Activated naive CD4-positive, alpha-beta T cell treated with anti-CD3 and anti-CD28 coated beads, Interleukin-2, amount 10 ng/mL, durations not matched to agents 7 days and 5 days (primary cell): ENCODE results near the gene PCK2.

ENCODE experiments used
- CTCF ChIA-PET: fragments of 350-600 bp; sonication (Branson Sonifier 250); formaldehyde crosslinking; loops from one replicate; lab custom pipeline; 2021; ENCODE audit warnings: antibody characterized with exemption; lab: Charles Lee
- DNase-seq: peaks from one replicate; pipeline ENCODE4 v3.0.0-alpha.2; 2020
- H3K27ac Mint-ChIP-seq: one replicate; pipeline ENCODE4 v1.8.0; 2021; ENCODE audit warnings: mild to moderate bottlenecking, moderate library complexity, mixed read lengths
- H3K27me3 Mint-ChIP-seq: one replicate; pipeline ENCODE4 v1.8.0; 2021; ENCODE audit warnings: mild to moderate bottlenecking, mixed read lengths
- H3K36me3 Mint-ChIP-seq: one replicate; pipeline ENCODE4 v1.8.0; 2021; ENCODE audit warnings: mixed read lengths
- H3K4me1 Mint-ChIP-seq: one replicate; pipeline ENCODE4 v1.8.0; 2021; ENCODE audit warnings: mixed read lengths
- H3K4me3 Mint-ChIP-seq: one replicate; pipeline ENCODE4 v1.8.0; 2021; ENCODE audit warnings: mild to moderate bottlenecking, moderate library complexity, mixed read lengths
- H3K9me3 Mint-ChIP-seq: one replicate; pipeline ENCODE4 v1.8.0; 2021; ENCODE audit warnings: mixed read lengths

PCK2 gene

GRCh38 chr14:24066496-24067132 is 27.5 kb upstream of the PCK2 start:
- Mint-ChIP-seq H3K9me3 (no peaks in the 10 kb centered on the region), H3K36me3 (no peaks in the 10 kb centered on the region), H3K27me3 (peaks cover 53% of the 10 kb centered on the region), H3K4me1 (no peaks in the 10 kb centered on the region), H3K4me3 (no peak overlapping the region), H3K27ac (no peak overlapping the region)
- DNase-seq: no peak
- CTCF ChIA-PET: interaction anchor here (0.5 to 3.4 kb wide), 4 partner anchors 9 to 42 kb away, joined by 3 to 15 read pairs (median 3); no protein-coding TSS in a partner anchor

- CTCF ChIA-PET: interaction anchor here (1.0 to 3.4 kb wide), 2 partner anchors 24 to 41 kb away, joined by 3 to 15 read pairs; no protein-coding TSS in a partner anchor
- H3K4me3 Mint-ChIP-seq: no peak overlapping the region
- no peaks in the 10 kb centered on the region for H3K4me1 Mint-ChIP-seq
- no peaks in the 10 kb centered on the region for H3K9me3 Mint-ChIP-seq
- H3K27me3 Mint-ChIP-seq: peaks cover 53% of the 10 kb centered on the region
- DNase-seq: no peak
- H3K27ac Mint-ChIP-seq: no peak overlapping the region
- H3K36me3 Mint-ChIP-seq: no peaks in the 10 kb centered on the region
Measured at GRCh38 chr14:24067133-24068082, 26.7 kb upstream of the PCK2 start.

GRCh38 chr14:24068711-24069410 is 25.2 kb upstream of the PCK2 start:
- H3K36me3 Mint-ChIP-seq: no peaks in the 10 kb centered on the region
- no peak overlapping the region for H3K27ac Mint-ChIP-seq
- no peaks in the 10 kb centered on the region for H3K4me1 Mint-ChIP-seq
- CTCF ChIA-PET: interaction anchor here (2.0 to 3.4 kb wide), 3 partner anchors 11 to 39 kb away, joined by 8 to 15 read pairs (median 11); no protein-coding TSS in a partner anchor
- H3K27me3 Mint-ChIP-seq: peaks cover 52% of the 10 kb centered on the region
- no peak for DNase-seq
- no peak overlapping the region for H3K4me3 Mint-ChIP-seq
- no peaks in the 10 kb centered on the region for H3K9me3 Mint-ChIP-seq

DNA sequence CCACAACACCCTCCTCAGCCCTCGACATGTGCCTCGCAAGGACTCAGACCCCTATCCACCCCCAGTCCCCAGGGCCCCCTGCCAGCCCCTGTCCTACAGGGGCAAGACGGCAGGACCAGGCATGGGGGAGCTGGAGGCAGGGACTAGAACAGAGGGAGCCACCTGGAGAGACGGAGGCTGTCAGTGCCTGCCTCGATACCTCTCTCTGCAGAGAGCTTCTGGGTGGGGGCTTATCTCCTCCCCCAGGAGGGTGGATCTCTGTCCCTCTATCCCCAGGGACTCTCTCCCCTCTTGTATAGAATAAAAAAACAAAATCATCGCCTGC is 24.7 kb upstream of the PCK2 start:
- no peak overlapping the region for H3K27ac Mint-ChIP-seq
- no peak overlapping the region for H3K4me3 Mint-ChIP-seq
- no peaks in the 10 kb centered on the region for H3K9me3 Mint-ChIP-seq
- no peaks in the 10 kb centered on the region for H3K36me3 Mint-ChIP-seq
- DNase-seq: no peak
- H3K27me3 Mint-ChIP-seq: peaks cover 53% of the 10 kb centered on the region
- no peaks in the 10 kb centered on the region for H3K4me1 Mint-ChIP-seq
- CTCF ChIA-PET: interaction anchor here (2.0 to 3.4 kb wide), 3 partner anchors 11 to 39 kb away, joined by 8 to 15 read pairs (median 11); no protein-coding TSS in a partner anchor

DNA sequence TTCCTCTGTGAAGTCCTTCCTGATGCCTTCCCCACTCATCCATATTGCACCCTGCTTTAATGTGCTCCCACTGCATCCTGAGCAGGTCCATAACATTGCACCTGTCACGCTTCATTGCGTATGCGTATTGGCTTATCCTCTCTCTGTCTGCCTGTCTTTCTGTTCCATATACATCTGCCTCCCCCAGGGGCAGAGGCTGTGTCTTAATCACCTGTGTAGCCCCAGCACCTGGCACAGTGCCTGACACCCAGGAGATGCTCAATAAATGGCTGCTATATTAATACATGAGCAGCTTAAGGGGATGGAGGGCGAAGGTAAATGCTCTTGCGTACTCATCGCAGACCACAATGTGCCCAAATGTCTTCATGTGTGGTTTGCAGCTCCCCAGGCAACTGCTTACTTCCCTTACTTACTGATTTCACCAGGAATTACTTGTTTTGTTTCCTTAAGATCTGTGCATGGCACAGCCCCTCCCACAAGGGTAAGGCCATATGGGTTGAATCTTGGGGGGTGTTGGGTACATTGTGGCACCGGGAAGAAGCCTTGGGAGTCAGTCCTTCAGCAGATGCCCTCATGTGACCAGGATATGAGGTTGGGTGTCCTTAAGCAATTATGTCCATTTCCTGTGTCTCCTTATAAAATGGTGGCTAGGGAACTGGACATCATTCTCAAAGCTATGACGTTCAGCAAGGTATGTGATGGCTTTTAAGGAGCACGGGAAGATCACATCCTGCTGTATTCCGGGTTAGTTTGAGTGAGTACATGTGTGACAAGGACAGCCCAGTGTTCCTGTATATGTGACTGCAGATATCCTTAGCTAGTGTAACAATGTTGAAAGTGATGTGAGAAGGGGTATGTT is 23.6 kb upstream of the PCK2 start:
- CTCF ChIA-PET: interaction anchor here (1.0 to 2.6 kb wide), 4 partner anchors 10 to 38 kb away, joined by 4 to 11 read pairs (median 7); no protein-coding TSS in a partner anchor
- DNase-seq: no peak
- no peaks in the 10 kb centered on the region for H3K36me3 Mint-ChIP-seq
- H3K4me3 Mint-ChIP-seq: no peak overlapping the region
- no peak overlapping the region for H3K27ac Mint-ChIP-seq
- H3K9me3 Mint-ChIP-seq: no peaks in the 10 kb centered on the region
- peaks cover 47% of the 10 kb centered on the region for H3K27me3 Mint-ChIP-seq
- peaks cover 10% of the 10 kb centered on the region for H3K4me1 Mint-ChIP-seq

DNA sequence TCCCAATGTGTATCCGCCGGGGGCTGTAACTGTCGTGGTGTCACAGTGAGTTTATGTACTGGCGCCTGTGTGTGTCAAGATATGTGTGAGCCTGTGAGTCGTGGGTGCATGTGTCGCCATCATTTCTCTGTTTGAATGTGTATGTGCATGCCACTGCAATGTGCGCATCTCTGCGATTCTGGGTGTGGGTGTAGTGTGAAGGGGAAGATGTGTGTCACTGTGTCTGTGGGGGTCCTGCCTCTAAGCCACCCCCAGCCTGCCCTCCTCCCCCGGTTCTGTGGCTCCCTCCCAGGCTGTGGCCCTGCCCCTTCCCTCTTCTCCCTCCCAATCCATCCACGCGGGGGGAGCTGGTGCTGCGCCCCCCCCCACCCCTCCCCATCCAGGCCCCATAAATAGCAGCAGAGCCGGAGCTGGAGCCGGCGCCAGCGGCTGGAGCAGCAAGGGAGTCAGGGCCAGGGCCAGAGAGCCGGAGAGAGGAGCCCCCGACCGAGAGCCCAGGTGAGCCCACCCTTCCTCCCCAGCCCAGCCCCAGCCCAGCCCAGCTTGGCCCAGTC is 22.9 kb upstream of the PCK2 start, which contains the start of gene CPNE6:
TSS of gene CPNE6 (plus strand) at position 419 of the 554 bp plus-strand sequence. CDS start 1,375 bp downstream, outside the sequence.
- Mint-ChIP-seq H3K4me3 (no peak within 1 kb of the TSS), H3K27ac (no peak within 1 kb of the TSS), H3K27me3 (peaks cover 47% of the 10 kb centered on the region), H3K4me1 (peaks cover 17% of the 10 kb centered on the region), H3K36me3 (no peaks in the 10 kb centered on the region), H3K9me3 (no peaks in the 10 kb centered on the region)
- CTCF ChIA-PET: interaction anchor here (1.1 to 12.4 kb wide), 2 partner anchors 13 to 22 kb away, joined by 4 to 107 read pairs; partner anchors contain the start of gene PCK2
- DNase-seq: no peak

DNA sequence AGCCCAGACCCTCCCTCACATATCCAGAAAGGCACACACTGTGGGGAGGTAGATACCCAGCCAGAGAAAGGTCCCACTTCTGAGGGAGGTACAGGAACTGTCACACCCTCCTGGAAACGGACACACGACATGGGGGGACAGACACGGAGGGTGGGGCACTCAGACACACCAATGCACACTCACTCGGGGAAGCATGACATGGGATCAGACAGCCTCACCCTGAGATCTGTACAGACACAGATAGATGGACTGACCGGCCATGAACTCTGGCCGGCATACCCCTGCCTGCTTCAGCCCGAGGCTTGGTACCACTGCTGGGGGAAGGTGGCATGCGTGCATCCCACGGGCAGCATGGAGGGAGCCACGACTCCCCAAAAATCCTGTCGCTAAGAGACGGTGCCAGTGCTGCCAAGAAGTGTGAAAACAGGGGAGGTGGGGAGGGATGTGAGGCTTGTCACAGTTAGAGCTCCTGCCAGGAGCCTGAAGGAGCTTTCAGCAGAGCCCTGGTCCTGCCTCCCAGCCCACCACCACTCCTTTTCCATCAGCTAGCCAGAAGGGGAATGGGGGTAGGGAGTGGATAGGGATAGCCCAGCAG is 22.2 kb upstream of the PCK2 start:
- Mint-ChIP-seq H3K9me3 (no peaks in the 10 kb centered on the region), H3K27ac (no peak overlapping the region), H3K4me3 (no peak overlapping the region), H3K27me3 (peaks cover 40% of the 10 kb centered on the region), H3K36me3 (no peaks in the 10 kb centered on the region), H3K4me1 (peaks cover 23% of the 10 kb centered on the region)
- no peak for DNase-seq
- CTCF ChIA-PET: interaction anchor here (1.0 to 12.4 kb wide), 2 partner anchors 11 to 21 kb away, joined by 4 to 107 read pairs; partner anchors contain the start of gene PCK2

DNA sequence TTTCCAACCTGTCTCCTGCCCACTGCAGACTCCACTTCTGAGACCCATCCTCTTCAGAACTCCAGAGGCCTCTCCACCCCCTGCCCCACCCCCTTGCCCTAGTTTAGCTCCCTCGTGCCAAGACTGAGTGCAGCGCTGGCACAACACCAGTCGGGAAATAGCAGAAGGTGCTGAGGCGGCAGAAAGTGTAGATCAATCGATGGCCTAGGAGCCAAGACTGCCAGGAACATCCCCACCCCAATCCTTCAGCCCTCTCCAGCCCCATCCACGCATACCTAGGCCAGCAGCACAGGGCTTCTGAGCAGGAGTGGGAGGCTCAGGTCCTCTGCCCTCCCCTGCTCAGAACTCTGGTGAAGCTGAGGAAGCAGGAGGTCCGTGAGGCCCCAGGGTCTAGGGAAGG is 21.7 kb upstream of the PCK2 start:
- no peak overlapping the region for H3K4me3 Mint-ChIP-seq
- CTCF ChIA-PET: interaction anchor here (1.0 to 12.4 kb wide), 4 partner anchors 11 to 20 kb away, joined by 3 to 107 read pairs (median 4); partner anchors contain the start of gene PCK2
- no peak for DNase-seq
- peaks cover 25% of the 10 kb centered on the region for H3K4me1 Mint-ChIP-seq
- H3K27me3 Mint-ChIP-seq: peaks cover 39% of the 10 kb centered on the region
- no peaks in the 10 kb centered on the region for H3K9me3 Mint-ChIP-seq
- no peaks in the 10 kb centered on the region for H3K36me3 Mint-ChIP-seq
- no peak overlapping the region for H3K27ac Mint-ChIP-seq

DNA sequence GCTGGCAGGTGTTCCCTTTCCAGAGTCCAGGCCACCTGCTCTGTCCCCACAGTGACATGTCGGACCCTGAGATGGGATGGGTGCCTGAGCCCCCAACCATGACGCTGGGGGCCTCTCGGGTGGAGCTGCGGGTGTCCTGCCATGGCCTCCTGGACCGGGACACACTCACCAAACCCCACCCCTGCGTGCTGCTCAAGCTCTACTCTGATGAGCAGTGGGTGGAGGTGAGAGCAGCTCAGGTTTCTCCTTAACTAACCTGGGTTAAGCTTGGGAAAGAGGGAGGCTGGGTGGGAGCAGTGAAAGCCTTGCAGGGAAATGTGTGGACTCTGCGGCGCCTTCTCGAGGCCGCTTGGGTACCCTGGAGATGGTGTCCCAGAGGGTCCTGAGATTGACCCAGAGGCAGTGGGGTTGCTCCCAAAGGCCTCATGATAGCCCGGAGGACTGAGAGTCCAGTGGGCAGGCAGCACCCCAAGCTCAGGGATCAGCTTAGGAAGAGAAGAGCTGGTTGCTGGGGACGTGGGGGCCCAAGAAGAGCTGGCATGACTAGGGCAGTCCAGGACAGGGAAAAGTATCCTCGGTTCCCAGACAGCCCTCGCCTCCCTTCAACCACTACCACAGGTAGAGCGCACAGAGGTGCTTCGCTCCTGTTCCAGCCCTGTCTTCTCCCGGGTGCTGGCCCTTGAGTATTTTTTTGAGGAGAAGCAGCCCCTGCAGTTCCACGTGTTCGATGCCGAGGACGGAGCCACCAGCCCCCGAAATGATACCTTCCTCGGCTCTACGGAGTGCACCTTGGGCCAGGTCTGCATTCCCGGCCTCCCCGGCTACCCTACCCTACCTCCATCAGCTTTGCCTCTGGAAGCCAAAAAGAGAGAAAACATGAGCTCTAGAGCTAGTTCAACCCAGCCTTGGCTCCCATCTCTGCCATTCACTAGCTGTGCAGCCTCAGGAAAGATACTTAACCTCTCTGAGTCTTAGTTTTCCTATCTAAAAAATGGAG is 20.9 kb upstream of the PCK2 start:
- CTCF ChIA-PET: interaction anchor here (1.0 to 12.4 kb wide), 6 partner anchors 9 to 20 kb away, joined by 3 to 107 read pairs (median 4); partner anchors contain the start of gene PCK2
- Mint-ChIP-seq H3K4me3 (no peak overlapping the region), H3K9me3 (no peaks in the 10 kb centered on the region)

DNA sequence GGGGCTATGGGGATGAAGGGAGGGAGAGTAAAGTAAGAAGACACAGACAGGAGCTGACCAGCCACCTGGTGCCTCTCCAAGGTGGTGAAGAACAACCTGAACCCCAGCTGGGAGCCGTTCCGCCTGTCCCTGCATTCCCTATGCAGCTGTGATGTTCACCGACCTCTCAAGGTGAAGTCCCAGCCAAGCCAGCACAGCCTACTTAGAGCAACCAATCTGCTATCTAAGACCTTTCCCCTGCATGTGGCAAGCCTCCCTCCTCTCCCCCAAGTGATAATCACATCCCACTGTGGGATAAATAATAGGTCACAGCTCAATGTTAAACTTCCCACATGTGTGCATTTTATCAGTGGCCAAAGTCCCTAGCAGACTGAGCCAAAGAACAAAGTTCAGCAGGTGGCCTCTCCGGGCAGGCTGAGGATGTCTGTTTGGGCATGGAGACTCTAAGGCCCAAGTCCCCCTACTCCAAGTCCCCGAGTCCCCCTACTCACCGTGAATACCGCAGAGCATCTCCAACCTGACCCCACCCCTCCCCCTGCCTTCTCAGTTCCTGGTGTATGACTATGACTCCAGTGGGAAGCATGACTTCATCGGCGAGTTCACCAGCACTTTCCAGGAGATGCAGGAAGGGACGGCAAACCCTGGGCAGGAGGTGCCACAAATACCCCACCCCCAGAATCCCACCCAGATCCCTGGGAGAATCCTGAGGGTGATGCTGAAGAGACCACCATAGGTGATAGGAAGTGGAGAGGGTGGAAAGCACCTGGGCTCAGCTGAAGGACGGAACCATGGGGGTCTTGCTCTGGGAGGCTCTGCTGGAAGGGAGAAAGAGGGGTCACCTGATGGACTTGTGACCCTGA is 19.3 kb upstream of the PCK2 start:
- H3K4me1 Mint-ChIP-seq: peaks cover 32% of the 10 kb centered on the region
- H3K9me3 Mint-ChIP-seq: no peaks in the 10 kb centered on the region
- H3K27ac Mint-ChIP-seq: peak overlapping the region; percentile 81
- CTCF ChIA-PET: interaction anchor here (0.7 to 12.4 kb wide), 6 partner anchors 11 to 86 kb away, joined by 3 to 107 read pairs (median 4); partner anchors contain the start of genes IRF9 and PCK2
- DNase-seq: no peak
- no peak overlapping the region for H3K4me3 Mint-ChIP-seq
- no peaks in the 10 kb centered on the region for H3K36me3 Mint-ChIP-seq
- H3K27me3 Mint-ChIP-seq: peaks cover 25% of the 10 kb centered on the region

More for the DNA sequence above, 20.9 kb upstream of the PCK2 start:
- H3K36me3 Mint-ChIP-seq: no peaks in the 10 kb centered on the region
- DNase-seq: no peak
- H3K4me1 Mint-ChIP-seq: peaks cover 26% of the 10 kb centered on the region
- H3K27ac Mint-ChIP-seq: no peak overlapping the region
- H3K27me3 Mint-ChIP-seq: peaks cover 34% of the 10 kb centered on the region
